GM19455 (cell line): ENCODE measurements around the gene THSD4.

Experiments
- ATAC-seq: cut with Tn5 transposase; IDR thresholded peaks from one replicate; pipeline ENCODE4 v1.9.1; 2021; ENCODE audit not compliant: unreplicated experiment

The THSD4 gene

GRCh38 chr15:71788646-71789579, 673.6 kb downstream of the THSD4 start:
- no peak for ATAC-seq

GRCh38 chr15:71789616-71790015, 674.3 kb downstream of the THSD4 start:
- ATAC-seq, result no peak

DNA sequence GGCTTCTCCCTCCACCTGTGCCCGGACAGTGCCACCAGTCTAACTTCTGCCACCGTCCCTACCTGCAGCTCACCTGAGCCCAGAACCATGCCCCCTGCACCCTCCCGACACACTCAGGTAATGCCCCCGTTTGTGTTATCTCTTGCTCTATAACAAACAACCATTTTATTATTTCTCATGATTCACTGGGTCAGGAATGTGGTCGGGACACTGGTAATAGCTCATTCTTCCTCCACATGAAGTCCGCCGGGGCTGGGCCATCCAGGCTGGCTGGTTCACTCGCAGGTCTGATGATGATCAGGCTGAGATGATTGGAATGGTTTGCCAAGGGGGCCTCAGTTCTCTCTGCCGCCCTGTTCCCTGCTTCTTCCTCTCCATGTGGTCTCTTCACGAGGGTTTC, 674.8 kb downstream of the THSD4 start:
- no peak for ATAC-seq

- no peak for ATAC-seq
Measured at GRCh38 chr15:71791975-71792374, 676.7 kb downstream of the THSD4 start.

- no peak for ATAC-seq
Measured at GRCh38 chr15:71792521-71792920, 677.2 kb downstream of the THSD4 start.

GRCh38 chr15:71798641-71799040, 683.4 kb downstream of the THSD4 start:
- no peak for ATAC-seq

- no peak for ATAC-seq
Measured at GRCh38 chr15:71800190-71800589, 684.9 kb downstream of the THSD4 start.

DNA sequence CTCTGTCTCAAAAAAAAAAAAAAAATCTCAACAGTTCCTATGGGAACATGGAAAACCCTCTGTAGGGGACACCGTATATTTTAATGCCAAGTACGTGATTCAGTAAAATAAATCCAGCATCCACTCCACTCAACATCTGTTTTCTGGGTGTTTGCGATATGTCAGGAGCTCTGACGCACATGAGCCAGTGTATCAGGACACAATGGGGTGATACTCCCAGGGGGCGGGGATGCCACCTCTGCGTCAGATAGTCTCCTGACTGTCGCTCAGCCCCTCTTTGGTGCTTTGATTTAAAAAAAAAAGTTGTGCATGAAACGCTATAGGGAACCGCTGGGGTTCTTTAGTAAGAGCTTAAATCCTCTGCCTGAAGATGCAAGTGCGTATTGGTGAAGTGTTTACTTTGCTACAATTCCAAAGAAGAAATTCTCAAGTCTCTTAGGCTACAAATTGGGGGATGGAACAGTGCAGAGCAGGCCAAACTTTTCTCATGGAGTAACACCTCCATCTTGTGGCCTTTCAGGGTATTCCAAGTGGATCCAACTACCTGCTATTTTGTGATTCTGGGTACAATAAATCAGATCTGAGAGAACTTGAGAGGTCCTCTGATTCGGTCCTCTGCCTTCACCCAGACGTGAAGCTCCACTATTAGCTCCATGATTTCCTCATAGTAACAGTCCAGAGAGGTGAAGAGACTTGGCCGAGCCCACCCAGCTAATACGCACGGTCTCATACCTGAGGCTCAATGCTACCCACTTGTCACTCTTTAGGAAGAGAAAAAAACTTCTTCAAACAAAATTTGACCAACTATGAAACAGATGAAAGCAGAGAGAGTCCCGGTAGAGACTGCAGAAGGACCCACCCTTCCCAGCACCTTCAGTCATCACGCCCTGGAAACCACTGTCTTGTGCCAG, 685.8 kb downstream of the THSD4 start:
- no peak for ATAC-seq

GRCh38 chr15:71801935-71802655, 686.8 kb downstream of the THSD4 start:
- no peak for ATAC-seq

DNA sequence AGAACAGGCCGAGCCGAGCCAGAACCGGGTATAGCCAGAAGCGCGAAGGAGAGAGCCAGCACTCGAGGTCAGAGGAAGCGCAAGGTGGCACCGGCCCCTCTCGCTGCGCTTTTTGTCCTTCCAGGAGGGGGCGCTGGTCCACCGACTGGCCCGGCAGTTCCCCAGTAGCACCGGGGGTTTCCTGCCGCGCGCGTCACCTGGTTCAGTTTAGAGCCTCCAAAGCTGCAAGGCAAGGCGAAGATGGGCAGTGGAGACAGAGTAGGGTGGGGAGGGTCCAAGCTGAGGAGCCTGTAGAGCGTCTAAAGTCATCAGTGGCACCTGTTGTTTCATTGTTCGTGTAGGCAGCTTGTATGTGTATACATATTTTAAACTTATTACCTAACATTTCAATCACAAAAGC, 687.5 kb downstream of the THSD4 start:
- ATAC-seq, result no peak

DNA sequence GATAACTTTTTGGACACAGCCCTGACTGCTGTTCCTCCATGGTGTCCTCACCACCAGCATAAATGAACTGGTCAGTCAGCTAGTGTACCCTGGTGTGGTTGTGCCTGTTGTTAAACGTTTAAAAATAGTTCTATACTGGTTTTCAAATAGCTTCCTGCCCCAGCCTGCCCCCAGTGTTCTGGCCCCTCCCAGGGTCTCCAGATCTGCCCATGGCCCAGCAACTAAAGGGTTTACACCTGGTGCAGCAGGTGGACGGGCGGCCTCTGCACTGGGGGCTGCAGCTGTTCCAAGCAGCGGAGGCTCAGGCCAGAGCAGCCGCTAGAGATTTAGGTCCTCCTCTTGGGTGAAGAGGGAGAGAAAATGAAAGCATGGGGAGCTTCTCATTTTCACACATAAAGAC, 689.0 kb downstream of the THSD4 start:
- ATAC-seq, result no peak

DNA sequence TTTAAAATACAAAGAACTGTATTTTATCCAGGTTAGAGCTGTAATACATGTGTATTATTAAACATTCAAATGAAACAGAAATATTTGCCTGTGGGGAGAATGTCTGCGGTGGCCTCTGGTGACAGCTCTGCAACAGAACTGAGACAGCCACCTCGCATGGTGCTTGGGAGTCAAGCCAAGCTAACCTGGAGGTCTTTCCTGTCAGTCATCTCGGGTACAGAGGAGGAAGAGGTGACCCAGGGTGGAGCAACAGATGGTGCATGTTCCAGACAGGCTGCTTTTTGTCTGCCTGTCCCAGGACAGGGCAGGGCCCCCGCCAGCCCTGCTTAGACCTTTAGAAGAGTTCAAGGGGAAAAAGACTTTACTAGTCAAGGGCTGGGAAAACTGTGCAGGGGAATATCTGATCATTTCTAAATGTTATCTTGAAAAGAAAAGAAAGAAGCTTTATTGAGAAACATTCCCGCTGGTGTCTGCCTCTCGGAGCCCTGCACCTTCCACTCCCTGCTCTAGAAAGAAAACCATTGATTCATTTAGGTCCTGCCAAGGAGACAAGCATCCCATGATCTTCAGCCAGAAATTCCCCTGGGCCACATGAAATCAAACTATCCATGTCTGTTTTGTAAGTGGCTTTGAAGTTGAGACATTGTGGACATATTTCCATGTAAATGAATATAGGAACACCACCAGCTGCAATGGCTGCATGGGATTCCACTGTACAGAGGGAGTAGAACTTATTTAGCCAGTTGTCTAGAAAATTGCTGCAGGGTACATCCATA, 689.6 kb downstream of the THSD4 start:
- no peak for ATAC-seq

- no peak for ATAC-seq
Measured at GRCh38 chr15:71806452-71806931, 691.2 kb downstream of the THSD4 start.

GRCh38 chr15:71807125-71807629, 691.9 kb downstream of the THSD4 start:
- no peak for ATAC-seq

DNA sequence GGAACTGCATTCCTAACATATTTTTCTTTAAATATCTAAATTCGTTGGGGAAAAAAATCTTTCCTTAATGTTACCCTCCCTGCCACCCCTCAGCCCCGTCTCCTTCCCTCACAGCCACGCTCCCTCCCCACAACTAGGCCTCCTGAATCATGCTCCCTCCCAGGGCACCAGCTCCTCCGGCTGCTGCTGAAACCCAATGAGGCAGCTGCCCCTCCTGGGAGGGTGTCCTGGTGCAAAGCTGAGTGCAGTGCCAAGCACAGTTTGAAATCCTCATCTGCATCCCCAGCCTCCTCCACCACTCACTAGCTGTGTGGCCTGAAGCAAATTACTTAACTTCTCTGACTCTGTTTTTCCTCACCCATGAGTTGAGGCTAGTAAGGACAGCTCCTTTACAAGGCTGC, 692.4 kb downstream of the THSD4 start:
- no peak for ATAC-seq

GRCh38 chr15:71808311-71809020, 693.2 kb downstream of the THSD4 start:
- no peak for ATAC-seq

GRCh38 chr15:71809346-71809745, 694.1 kb downstream of the THSD4 start:
- no peak for ATAC-seq

- ATAC-seq, result no peak
Measured at GRCh38 chr15:71810256-71811035, 695.2 kb downstream of the THSD4 start, which contains the start of gene NR2E3. Gene NR2E3 (plus strand): TSS chr15:71810554. CDS start chr15:71810744, 190 bp downstream.
